Esophagus muscularis mucosa (tissue), 4 donors: ENCODE results near the gene CDON.
"Not testable (repeated sequence)": the region's sequence is repeated elsewhere in the genome, so short reads cannot be mapped to it uniquely, and the experiment has no call there.

Experiments
- EP300 ChIP-seq: sonication (generic); formaldehyde crosslinking; IDR thresholded peaks from one replicate; pipeline ENCODE4 v1.6.1; 2017; ENCODE audit warnings: antibody characterized with exemption
- POLR2A ChIP-seq: fragments of 450-650 bp; IDR thresholded peaks from one replicate; pipeline ENCODE4 v1.6.1; 2017; ENCODE audit warnings: antibody characterized with exemption, moderate library complexity, mild to moderate bottlenecking, low read depth
- TF ChIP-seq, protein P1 (sequence below), 3 experiments: fragments of 200-600 bp in 2 of 3; fragments of 450-650 bp in 1 of 3; sonication (generic) in 2 of 3; IDR thresholded peaks; one replicate each; pipeline ENCODE4 v1.5.1; 2017 to 2019; ENCODE audit warnings: antibody characterized with exemption in 3 of 3, mild to moderate bottlenecking in 2 of 3, moderate library complexity in 1 of 3

- TF ChIP-seq POLR2A, EP300: not testable (repeated sequence)
- TF ChIP-seq, protein P1, sequence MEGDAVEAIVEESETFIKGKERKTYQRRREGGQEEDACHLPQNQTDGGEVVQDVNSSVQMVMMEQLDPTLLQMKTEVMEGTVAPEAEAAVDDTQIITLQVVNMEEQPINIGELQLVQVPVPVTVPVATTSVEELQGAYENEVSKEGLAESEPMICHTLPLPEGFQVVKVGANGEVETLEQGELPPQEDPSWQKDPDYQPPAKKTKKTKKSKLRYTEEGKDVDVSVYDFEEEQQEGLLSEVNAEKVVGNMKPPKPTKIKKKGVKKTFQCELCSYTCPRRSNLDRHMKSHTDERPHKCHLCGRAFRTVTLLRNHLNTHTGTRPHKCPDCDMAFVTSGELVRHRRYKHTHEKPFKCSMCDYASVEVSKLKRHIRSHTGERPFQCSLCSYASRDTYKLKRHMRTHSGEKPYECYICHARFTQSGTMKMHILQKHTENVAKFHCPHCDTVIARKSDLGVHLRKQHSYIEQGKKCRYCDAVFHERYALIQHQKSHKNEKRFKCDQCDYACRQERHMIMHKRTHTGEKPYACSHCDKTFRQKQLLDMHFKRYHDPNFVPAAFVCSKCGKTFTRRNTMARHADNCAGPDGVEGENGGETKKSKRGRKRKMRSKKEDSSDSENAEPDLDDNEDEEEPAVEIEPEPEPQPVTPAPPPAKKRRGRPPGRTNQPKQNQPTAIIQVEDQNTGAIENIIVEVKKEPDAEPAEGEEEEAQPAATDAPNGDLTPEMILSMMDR (IDR thresholded peaks at IDR 0.05), result not testable (repeated sequence)
These were observed 76.7 kb downstream of the CDON start for GRCh38 chr11:125985956-125986355.
